Astrocyte (in vitro differentiated cells and primary cell): Measurements from ENCODE around the gene SHROOM3. TPM values are rescaled to one million over a fixed set of nuclear protein-coding genes. Genes with fewer than 3 reads are reported as not detected.

Experiments used
- DNase-seq: peaks from one replicate; pipeline ENCODE4 v3.0.0-alpha.2; 2010; ENCODE audit warnings: low read depth
- FAIRE-seq: peaks from 2 replicates; lab custom pipeline; 2011; peaks lifted over from hg19 to GRCh38; lab: Jason Lieb, UNC
- H2AFZ ChIP-seq: 2 replicates; pipeline ENCODE4 v1.6.0; 2012; ENCODE audit warnings: low read depth, low read length, inconsistent platforms
- H3K27ac ChIP-seq: 2 replicates; pipeline ENCODE4 v1.5.1; 2011; ENCODE audit warnings: low read depth, low read length, inconsistent platforms
- H3K27me3 ChIP-seq: 2 replicates; pipeline ENCODE4 v1.6.0; 2011; ENCODE audit warnings: low read length, inconsistent platforms; ENCODE audit not compliant: insufficient read depth
- H3K36me3 ChIP-seq: 2 replicates; pipeline ENCODE4 v1.5.1; 2011; ENCODE audit warnings: low read length, inconsistent platforms; ENCODE audit not compliant: insufficient read depth
- H3K4me1 ChIP-seq: 2 replicates; pipeline ENCODE4 v1.5.1; 2011; ENCODE audit warnings: low read length, inconsistent platforms; ENCODE audit not compliant: insufficient read depth
- H3K4me2 ChIP-seq: 2 replicates; pipeline ENCODE4 v1.6.0; 2012; ENCODE audit warnings: low read length, inconsistent platforms
- H3K4me3 ChIP-seq: 2 replicates; pipeline ENCODE4 v1.5.1; 2011; ENCODE audit warnings: low read depth, mild to moderate bottlenecking, low read length, inconsistent platforms; ENCODE audit not compliant: insufficient read depth
- H3K79me2 ChIP-seq: 2 replicates; pipeline ENCODE4 v1.6.0; 2012; ENCODE audit warnings: mild to moderate bottlenecking, low read length, inconsistent platforms; ENCODE audit not compliant: insufficient read depth
- H3K9ac ChIP-seq: 2 replicates; pipeline ENCODE4 v1.6.0; 2012; ENCODE audit warnings: mild to moderate bottlenecking, low read length, inconsistent platforms
- H3K9me3 ChIP-seq: 2 replicates; pipeline ENCODE4 v1.5.1; 2012; ENCODE audit warnings: low read depth, mild to moderate bottlenecking, low read length, inconsistent platforms; ENCODE audit not compliant: insufficient read depth
- H4K20me1 ChIP-seq: 2 replicates; pipeline ENCODE4 v1.6.0; 2012; ENCODE audit warnings: low read length, inconsistent platforms; ENCODE audit not compliant: insufficient read depth
- H3K27ac Mint-ChIP-seq: one replicate; pipeline ENCODE4 v1.8.0; 2021; ENCODE audit warnings: mild to moderate bottlenecking, mixed read lengths; ENCODE audit not compliant: unreplicated experiment
- H3K27me3 Mint-ChIP-seq: one replicate; pipeline ENCODE4 v1.8.0; 2021; ENCODE audit warnings: low read depth, mixed read lengths; ENCODE audit not compliant: unreplicated experiment
- H3K36me3 Mint-ChIP-seq: one replicate; pipeline ENCODE4 v1.8.0; 2021; ENCODE audit warnings: low read depth, mixed read lengths; ENCODE audit not compliant: unreplicated experiment
- H3K4me1 Mint-ChIP-seq: one replicate; pipeline ENCODE4 v1.8.0; 2021; ENCODE audit warnings: low read depth, mixed read lengths; ENCODE audit not compliant: unreplicated experiment
- H3K4me3 Mint-ChIP-seq: one replicate; pipeline ENCODE4 v1.8.0; 2021; ENCODE audit warnings: mild to moderate bottlenecking, moderate library complexity, mixed read lengths; ENCODE audit not compliant: unreplicated experiment
- H3K9me3 Mint-ChIP-seq: one replicate; pipeline ENCODE4 v1.8.0; 2021; ENCODE audit warnings: mild to moderate bottlenecking, mixed read lengths; ENCODE audit not compliant: unreplicated experiment
- EZH2 ChIP-seq: IDR thresholded peaks from 2 replicates; pipeline ENCODE4 v1.6.1; 2012; ENCODE audit warnings: mild to moderate bottlenecking, low read length, inconsistent platforms; ENCODE audit not compliant: insufficient read depth
- total RNA-seq: library from RNA; stranded (reverse); gene quantifications from 2 replicates; pipeline ENCODE4 v1.2.1, GENCODE V29; 2021
- TF ChIP-seq, protein P1 (sequence below): IDR thresholded peaks from 2 replicates; pipeline ENCODE4 v1.5.1; 2011; ENCODE audit warnings: low read depth, mild to moderate bottlenecking, inconsistent platforms, low read length, moderate library complexity; ENCODE audit not compliant: insufficient read depth

The SHROOM3 gene
- total RNA-seq, 1 donor from 2014 or later, result 64.6 TPM

- Mint-ChIP-seq H3K4me1 (peaks cover 58% of the 10 kb centered on the region), H3K27me3 (no peaks in the 10 kb centered on the region), H3K4me3 (no peak overlapping the region), H3K9me3 (no peaks in the 10 kb centered on the region), H3K27ac (peak overlapping the region; percentile 92), H3K36me3 (no peaks in the 10 kb centered on the region)
- Histone ChIP-seq H3K4me1 (peaks cover 41% of the 10 kb centered on the region), H3K36me3 (no peaks in the 10 kb centered on the region), H3K9ac (peak overlapping the region; percentile 29), H3K27me3 (no peaks in the 10 kb centered on the region), H3K79me2 (no peaks in the 10 kb centered on the region), H2AFZ (no peak overlapping the region), H3K9me3 (no peaks in the 10 kb centered on the region), H4K20me1 (no peaks in the 10 kb centered on the region), H3K4me3 (no peak overlapping the region), H3K4me2 (no peak overlapping the region), H3K27ac (peak overlapping the region; percentile 89)
- FAIRE-seq, result no peak
- DNase-seq, result peak; percentile 83
- TF ChIP-seq, protein P1, sequence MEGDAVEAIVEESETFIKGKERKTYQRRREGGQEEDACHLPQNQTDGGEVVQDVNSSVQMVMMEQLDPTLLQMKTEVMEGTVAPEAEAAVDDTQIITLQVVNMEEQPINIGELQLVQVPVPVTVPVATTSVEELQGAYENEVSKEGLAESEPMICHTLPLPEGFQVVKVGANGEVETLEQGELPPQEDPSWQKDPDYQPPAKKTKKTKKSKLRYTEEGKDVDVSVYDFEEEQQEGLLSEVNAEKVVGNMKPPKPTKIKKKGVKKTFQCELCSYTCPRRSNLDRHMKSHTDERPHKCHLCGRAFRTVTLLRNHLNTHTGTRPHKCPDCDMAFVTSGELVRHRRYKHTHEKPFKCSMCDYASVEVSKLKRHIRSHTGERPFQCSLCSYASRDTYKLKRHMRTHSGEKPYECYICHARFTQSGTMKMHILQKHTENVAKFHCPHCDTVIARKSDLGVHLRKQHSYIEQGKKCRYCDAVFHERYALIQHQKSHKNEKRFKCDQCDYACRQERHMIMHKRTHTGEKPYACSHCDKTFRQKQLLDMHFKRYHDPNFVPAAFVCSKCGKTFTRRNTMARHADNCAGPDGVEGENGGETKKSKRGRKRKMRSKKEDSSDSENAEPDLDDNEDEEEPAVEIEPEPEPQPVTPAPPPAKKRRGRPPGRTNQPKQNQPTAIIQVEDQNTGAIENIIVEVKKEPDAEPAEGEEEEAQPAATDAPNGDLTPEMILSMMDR, result no peak
- TF ChIP-seq EZH2, result no peak
These were observed 129.3 kb downstream of the SHROOM3 start for GRCh38 chr4:76564123-76564915.

GRCh38 chr4:76568262-76568661 lies 133.2 kb downstream of the SHROOM3 start:
- Mint-ChIP-seq H3K4me1 (peaks cover 51% of the 10 kb centered on the region), H3K4me3 (no peak overlapping the region), H3K9me3 (no peaks in the 10 kb centered on the region), H3K27me3 (no peaks in the 10 kb centered on the region), H3K36me3 (no peaks in the 10 kb centered on the region), H3K27ac (peak overlapping the region; percentile 81)
- no peaks in the 10 kb centered on the region for H4K20me1 ChIP-seq
- FAIRE-seq (no peak), DNase-seq (no peak)
- peaks cover 41% of the 10 kb centered on the region for H3K4me1 ChIP-seq
- H2AFZ ChIP-seq, result no peak overlapping the region
- no peak overlapping the region for H3K4me2 ChIP-seq
- H3K9me3 ChIP-seq, result no peaks in the 10 kb centered on the region
- H3K36me3 ChIP-seq, result no peaks in the 10 kb centered on the region
- no peaks in the 10 kb centered on the region for H3K79me2 ChIP-seq
- no peak overlapping the region for H3K4me3 ChIP-seq
- no peaks in the 10 kb centered on the region for H3K27me3 ChIP-seq
- no peak for TF ChIP-seq EZH2
- TF ChIP-seq, protein P1, result no peak
- H3K9ac ChIP-seq, result no peak overlapping the region
- H3K27ac ChIP-seq, result no peak overlapping the region

- H3K9me3 ChIP-seq, result no peaks in the 10 kb centered on the region
- no peak overlapping the region for H3K4me3 ChIP-seq
- peak overlapping the region; percentile 28 for H3K9ac ChIP-seq
- FAIRE-seq (no peak), DNase-seq (no peak)
- Mint-ChIP-seq H3K27ac (no peak overlapping the region), H3K4me1 (peaks cover 42% of the 10 kb centered on the region), H3K27me3 (no peaks in the 10 kb centered on the region), H3K36me3 (peaks cover 3% of the 10 kb centered on the region), H3K4me3 (no peak overlapping the region), H3K9me3 (no peaks in the 10 kb centered on the region)
- H3K27ac ChIP-seq, result no peak overlapping the region
- no peaks in the 10 kb centered on the region for H3K27me3 ChIP-seq
- no peak overlapping the region for H2AFZ ChIP-seq
- H4K20me1 ChIP-seq, result no peaks in the 10 kb centered on the region
- no peak for TF ChIP-seq EZH2
- TF ChIP-seq, protein P1, result no peak
- H3K4me2 ChIP-seq, result no peak overlapping the region
- H3K36me3 ChIP-seq, result no peaks in the 10 kb centered on the region
- peaks cover 31% of the 10 kb centered on the region for H3K4me1 ChIP-seq
- H3K79me2 ChIP-seq, result no peaks in the 10 kb centered on the region
These were observed 134.2 kb downstream of the SHROOM3 start for GRCh38 chr4:76569225-76569624.
